ENCODE data around the gene NDUFA3.

NDUFA3 gene

GRCh38 chr19:54124393-54124792 lies 21.7 kb downstream of the NDUFA3 start:
- no peak for DNase-seq (ENCODE audit: low read depth)
- no peak overlapping the region for H3K4me3 ChIP-seq (ENCODE audit: low read depth, low read length)
- TF ChIP-seq CTCF (IDR thresholded peaks at IDR 0.05; ENCODE audit: low read depth, low read length, missing control alignments) = no peak

GRCh38 chr19:54125713-54126112 lies 23.1 kb downstream of the NDUFA3 start:
- no peak for TF ChIP-seq CTCF (IDR thresholded peaks at IDR 0.05; ENCODE audit: low read depth, low read length, missing control alignments)

GRCh38 chr19:54127688-54128440 lies 25.2 kb downstream of the NDUFA3 start:
- DNase-seq (ENCODE audit: low read depth) = no peak
- no peak for TF ChIP-seq CTCF (IDR thresholded peaks at IDR 0.05; ENCODE audit: low read depth, low read length, missing control alignments)
- no peak overlapping the region for H3K4me3 ChIP-seq (ENCODE audit: low read depth, low read length)

More at GRCh38 chr19:54125713-54126112, 23.1 kb downstream of the NDUFA3 start:
- H3K4me3 ChIP-seq (ENCODE audit: low read depth, low read length) = no peak overlapping the region
- DNase-seq (ENCODE audit: low read depth) = no peak

- DNase-seq (ENCODE audit: low read depth) = no peak
- H3K4me3 ChIP-seq (ENCODE audit: low read depth, low read length) = no peak overlapping the region
- no peak for TF ChIP-seq CTCF (IDR thresholded peaks at IDR 0.05; ENCODE audit: low read depth, low read length, missing control alignments)
Measured at GRCh38 chr19:54128441-54128725, 25.7 kb downstream of the NDUFA3 start.

GRCh38 chr19:54128796-54129616 lies 26.4 kb downstream of the NDUFA3 start:
- no peak for TF ChIP-seq CTCF (IDR thresholded peaks at IDR 0.05; ENCODE audit: low read depth, low read length, missing control alignments)
- no peak overlapping the region for H3K4me3 ChIP-seq (ENCODE audit: low read depth, low read length)
- no peak for DNase-seq (ENCODE audit: low read depth)

- no peak overlapping the region for H3K4me3 ChIP-seq (ENCODE audit: low read depth, low read length)
- DNase-seq (ENCODE audit: low read depth) = no peak
- no peak for TF ChIP-seq CTCF (IDR thresholded peaks at IDR 0.05; ENCODE audit: low read depth, low read length, missing control alignments)
Measured at GRCh38 chr19:54129617-54129996, 27.0 kb downstream of the NDUFA3 start.

Data from GM12864 (cell line).